T1000 (cell line): ENCODE results near the gene MAP1LC3B.
A peak's percentile ranks its signal among the peaks of the same experiment; 100 is the strongest.

Source experiments
- DNase-seq: peaks from one replicate; lab custom pipeline; 2025; ENCODE audit warnings: mixed read lengths; lab: John Stamatoyannopoulos, UW

MAP1LC3B gene

GRCh38 chr16:87391950-87392820 is at the start of gene MAP1LC3B:
TSS of gene MAP1LC3B (plus strand) at chr16:87392336. CDS start at chr16:87392428, 92 bp downstream.
- DNase-seq = peak; percentile 93

GRCh38 chr16:87342504-87342903 is 49.6 kb upstream of the MAP1LC3B start:
- no peak for DNase-seq

GRCh38 chr16:87342978-87343752 is 49.0 kb upstream of the MAP1LC3B start:
- DNase-seq = no peak

- no peak for DNase-seq
Measured at GRCh38 chr16:87343753-87344050, 48.4 kb upstream of the MAP1LC3B start.

GRCh38 chr16:87344165-87344930 is 47.8 kb upstream of the MAP1LC3B start:
- DNase-seq = no peak

GRCh38 chr16:87344931-87345631 is 47.1 kb upstream of the MAP1LC3B start:
- DNase-seq = no peak

GRCh38 chr16:87345726-87346424 is 46.3 kb upstream of the MAP1LC3B start:
- no peak for DNase-seq

GRCh38 chr16:87346517-87347060 is 45.5 kb upstream of the MAP1LC3B start:
- no peak for DNase-seq

GRCh38 chr16:87347932-87348615 is 44.1 kb upstream of the MAP1LC3B start:
- no peak for DNase-seq

GRCh38 chr16:87348616-87349157 is 43.4 kb upstream of the MAP1LC3B start:
- no peak for DNase-seq

GRCh38 chr16:87350031-87350430 is 42.1 kb upstream of the MAP1LC3B start:
- DNase-seq = no peak

GRCh38 chr16:87350681-87351319 is 41.3 kb upstream of the MAP1LC3B start:
- DNase-seq = no peak

- DNase-seq = no peak
Measured at GRCh38 chr16:87351320-87351698, 40.8 kb upstream of the MAP1LC3B start.

- no peak for DNase-seq
Measured at GRCh38 chr16:87352818-87353217, 39.3 kb upstream of the MAP1LC3B start.

- DNase-seq = no peak
Measured at GRCh38 chr16:87353613-87354012, 38.5 kb upstream of the MAP1LC3B start.

- no peak for DNase-seq
Measured at GRCh38 chr16:87356491-87356853, 35.7 kb upstream of the MAP1LC3B start.

- no peak for DNase-seq
Measured at GRCh38 chr16:87358250-87358649, 33.9 kb upstream of the MAP1LC3B start.

GRCh38 chr16:87358696-87359095 is 33.4 kb upstream of the MAP1LC3B start:
- DNase-seq = no peak

- DNase-seq = no peak
Measured at GRCh38 chr16:87359121-87359520, 33.0 kb upstream of the MAP1LC3B start.
